Mesendoderm (in vitro differentiated cells): ENCODE measurements around the gene EPS15.

ENCODE experiments used
- DNase-seq: peaks from one replicate; pipeline ENCODE4 v3.0.0; 2013
- H2AK5ac ChIP-seq: 2 replicates; pipeline ENCODE4 v1.6.1; 2013; ENCODE audit warnings: low read length, inconsistent platforms
- H2BK120ac ChIP-seq: 2 replicates; pipeline ENCODE4 v1.6.1; 2013; ENCODE audit warnings: low read depth, mild to moderate bottlenecking, low read length, moderate library complexity, mixed read lengths
- H2BK15ac ChIP-seq: replicated peaks from 2 replicates; pipeline ENCODE4 v1.6.1; 2013; ENCODE audit warnings: low read depth, mild to moderate bottlenecking, moderate library complexity
- H2BK5ac ChIP-seq: 2 replicates; pipeline ENCODE4 v1.6.1; 2013; ENCODE audit warnings: low read length, inconsistent platforms
- H3K18ac ChIP-seq: 2 replicates; pipeline ENCODE4 v1.6.1; 2013; ENCODE audit warnings: mild to moderate bottlenecking, low read length, mixed read lengths
- H3K23ac ChIP-seq: one replicate; pipeline ENCODE4 v1.6.1; 2013; ENCODE audit warnings: low read length
- H3K27ac ChIP-seq: 2 replicates; pipeline ENCODE4 v1.5.1; 2013; ENCODE audit warnings: low read depth, mild to moderate bottlenecking, inconsistent platforms, low read length, moderate library complexity
- H3K27me3 ChIP-seq: 2 replicates; pipeline ENCODE4 v1.6.1; 2013; ENCODE audit warnings: low read length, control low read depth, mild to moderate bottlenecking, inconsistent platforms; ENCODE audit not compliant: insufficient read depth, poor library complexity
- H3K36me3 ChIP-seq: 2 replicates; pipeline ENCODE4 v1.6.1; 2013; ENCODE audit warnings: low read length, inconsistent platforms; ENCODE audit not compliant: control insufficient read depth, insufficient read depth
- H3K4ac ChIP-seq: one replicate; pipeline ENCODE4 v1.6.1; 2013; ENCODE audit warnings: low read depth, mild to moderate bottlenecking, low read length, moderate library complexity
- H3K4me1 ChIP-seq: 2 replicates; pipeline ENCODE4 v1.6.1; 2013; ENCODE audit warnings: low read depth, low read length, inconsistent platforms; ENCODE audit not compliant: control insufficient read depth
- H3K4me2 ChIP-seq: 2 replicates; pipeline ENCODE4 v1.6.1; 2013; ENCODE audit warnings: low read length
- H3K4me3 ChIP-seq: 2 replicates; pipeline ENCODE4 v1.5.1; 2013; ENCODE audit warnings: mild to moderate bottlenecking, low read length
- H3K56ac ChIP-seq: one replicate; pipeline ENCODE4 v1.6.1; 2013; ENCODE audit warnings: low read length
- H3K79me1 ChIP-seq: 2 replicates; pipeline ENCODE4 v1.6.1; 2013; ENCODE audit warnings: low read length, inconsistent platforms
- H3K79me2 ChIP-seq: 2 replicates; pipeline ENCODE4 v1.6.1; 2013; ENCODE audit warnings: mild to moderate bottlenecking, low read length; ENCODE audit not compliant: control insufficient read depth, insufficient read depth
- H3K9ac ChIP-seq: 2 replicates; pipeline ENCODE4 v1.6.1; 2013; ENCODE audit warnings: low read length, inconsistent platforms
- H4K5ac ChIP-seq: one replicate; pipeline ENCODE4 v1.6.1; 2013; ENCODE audit warnings: low read length
- H4K8ac ChIP-seq: one replicate; pipeline ENCODE4 v1.6.1; 2013; ENCODE audit warnings: low read depth, mild to moderate bottlenecking, control low read depth, low read length, moderate library complexity
- WGBS: extraction: QIAGEN DNeasy Blood & Tissue Kit; methylation state at CpG from one replicate; pipeline ENCODE4 v1.1.7; 2013; ENCODE audit warnings: low lambda C conversion rate, missing lambda C conversion rate; ENCODE audit not compliant: insufficient coverage; ENCODE audit errors: extremely low coverage; 5-methylcytosine and 5-hydroxymethylcytosine counted together

The EPS15 gene

DNA sequence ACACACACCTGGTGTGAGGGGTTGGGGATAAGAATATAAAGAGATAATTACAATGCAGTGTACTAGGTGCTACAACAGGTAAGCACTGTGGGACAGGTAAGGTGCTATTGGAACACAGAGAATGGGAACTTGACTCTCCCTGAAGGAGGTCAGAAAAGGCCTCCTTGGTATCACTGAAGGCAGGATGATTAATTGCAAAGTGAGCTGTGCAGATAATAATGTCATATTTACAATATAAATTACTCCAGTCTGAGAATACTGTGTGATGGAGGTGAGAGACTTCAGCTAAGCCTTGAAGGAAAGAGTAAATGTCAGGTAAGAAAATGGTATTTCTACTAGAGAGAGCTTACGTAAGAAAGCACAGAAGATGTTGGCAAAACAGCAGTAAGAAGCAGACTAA is 91.6 kb downstream of the EPS15 start:
- no peak overlapping the region for H3K4me3 ChIP-seq
- no peaks in the 10 kb centered on the region for H3K79me2 ChIP-seq
- no peak overlapping the region for H3K18ac ChIP-seq
- no peaks in the 10 kb centered on the region for H3K36me3 ChIP-seq
- no peaks in the 10 kb centered on the region for H3K27me3 ChIP-seq
- DNase-seq: no peak
- H2AK5ac ChIP-seq: no peak overlapping the region
- H3K9ac ChIP-seq: no peak overlapping the region
- H2BK120ac ChIP-seq: no peak overlapping the region
- no peak overlapping the region for H3K27ac ChIP-seq
- H3K4me1 ChIP-seq: peaks cover 6% of the 10 kb centered on the region
- no peak overlapping the region for H3K4me2 ChIP-seq
- H3K56ac ChIP-seq: no peak overlapping the region
- no peak overlapping the region for H3K23ac ChIP-seq
- H3K4ac ChIP-seq: no peak overlapping the region
- WGBS: no CpG with 5 or more reads among the region's 1 CpG
- H2BK5ac ChIP-seq: no peak overlapping the region
- H4K5ac ChIP-seq: no peak overlapping the region
- no peaks in the 10 kb centered on the region for H3K79me1 ChIP-seq
- no peak overlapping the region for H4K8ac ChIP-seq
- H2BK15ac ChIP-seq: no peak overlapping the region

DNA sequence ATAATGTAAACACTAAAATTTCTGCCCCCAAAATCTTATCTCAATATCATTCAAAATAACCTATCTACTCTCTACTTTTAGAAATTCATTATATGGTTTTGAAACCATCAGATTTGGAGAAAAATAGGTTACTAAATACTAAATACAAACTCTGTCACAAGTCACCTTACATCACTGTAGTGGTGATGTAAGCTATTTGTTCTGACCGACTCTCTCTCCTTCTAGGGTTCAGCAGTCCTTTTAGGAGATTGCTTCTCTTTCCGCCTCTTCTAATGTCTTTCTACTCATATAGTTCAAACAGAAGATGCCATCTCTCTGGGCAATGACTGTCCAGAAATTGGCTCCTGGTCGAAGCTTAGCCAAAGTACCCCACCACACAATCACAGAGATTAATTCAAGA is 93.1 kb downstream of the EPS15 start:
- no peak overlapping the region for H2BK5ac ChIP-seq
- H4K5ac ChIP-seq: no peak overlapping the region
- H3K4me2 ChIP-seq: no peak overlapping the region
- no peaks in the 10 kb centered on the region for H3K79me2 ChIP-seq
- no peak overlapping the region for H3K18ac ChIP-seq
- no peak overlapping the region for H3K4me3 ChIP-seq
- H3K27me3 ChIP-seq: no peaks in the 10 kb centered on the region
- DNase-seq: no peak
- H3K4me1 ChIP-seq: peaks cover 6% of the 10 kb centered on the region
- no peak overlapping the region for H3K4ac ChIP-seq
- H3K23ac ChIP-seq: no peak overlapping the region
- no peak overlapping the region for H3K9ac ChIP-seq
- no CpG with 5 or more reads among the region's 3 CpGs for WGBS
- no peaks in the 10 kb centered on the region for H3K79me1 ChIP-seq
- H3K56ac ChIP-seq: no peak overlapping the region
- no peak overlapping the region for H2BK120ac ChIP-seq
- H4K8ac ChIP-seq: no peak overlapping the region
- H2BK15ac ChIP-seq: no peak overlapping the region
- no peak overlapping the region for H2AK5ac ChIP-seq
- H3K27ac ChIP-seq: no peak overlapping the region
- H3K36me3 ChIP-seq: no peaks in the 10 kb centered on the region

DNA sequence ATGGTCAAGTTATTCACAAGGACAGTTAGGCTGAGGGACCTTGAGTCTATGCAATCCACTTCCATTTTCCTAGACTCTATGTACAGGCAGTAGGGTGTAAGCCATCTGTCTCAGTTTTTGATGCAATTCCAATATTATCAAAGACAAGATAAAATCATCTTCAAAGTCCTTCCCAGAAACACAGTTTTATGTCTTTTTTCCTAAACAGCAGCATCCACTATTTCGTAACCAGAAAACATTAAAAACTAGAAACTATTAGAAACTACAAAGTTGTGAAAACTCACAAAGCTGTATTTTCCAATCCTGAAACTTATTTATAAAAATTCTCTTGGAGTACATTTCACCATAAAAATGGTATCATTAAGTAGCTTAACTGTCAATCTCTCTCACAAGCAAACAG is 93.8 kb downstream of the EPS15 start:
- H2BK5ac ChIP-seq: no peak overlapping the region
- no CpG with 5 or more reads among the region's 1 CpG for WGBS

DNA sequence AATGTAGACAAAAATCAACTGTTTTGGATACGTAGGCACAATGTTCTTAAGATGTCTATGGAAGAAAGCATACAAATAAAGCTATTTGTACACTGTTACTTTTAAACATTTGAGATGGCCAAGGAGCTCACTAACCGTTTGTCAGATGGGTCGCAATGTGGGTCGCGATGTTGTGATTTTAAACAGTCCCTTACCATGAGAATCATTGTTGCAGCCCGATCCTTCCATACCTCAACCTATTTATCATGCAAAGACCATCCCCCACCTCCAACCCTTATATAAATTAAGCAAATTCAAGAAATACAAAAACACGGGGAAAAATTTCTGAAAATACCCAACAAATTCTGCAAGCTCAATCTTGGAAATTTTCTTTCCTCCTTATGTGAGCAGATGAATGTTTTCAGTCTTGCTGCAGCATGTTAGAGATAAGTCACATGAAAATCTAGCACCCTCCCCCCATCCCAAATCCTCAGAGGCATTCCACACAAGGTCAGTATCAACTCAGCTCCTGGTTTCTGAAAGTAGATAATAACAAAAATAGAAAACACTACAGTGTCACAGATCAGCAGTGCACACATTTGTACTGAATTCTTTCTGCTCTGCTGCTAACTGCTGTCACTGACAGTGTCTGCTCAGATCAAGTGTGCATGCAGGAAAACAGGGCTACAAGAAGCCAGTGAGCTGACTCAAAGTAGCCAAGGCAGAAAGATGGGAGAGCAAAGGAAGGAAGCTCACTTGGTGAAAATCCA is 95.8 kb downstream of the EPS15 start:
- peak overlapping the region; percentile 24 for H3K4ac ChIP-seq
- no peaks in the 10 kb centered on the region for H3K79me1 ChIP-seq
- H3K4me2 ChIP-seq: no peak overlapping the region
- no peak overlapping the region for H4K8ac ChIP-seq
- H2BK15ac ChIP-seq: peak overlapping the region; percentile 85
- H3K36me3 ChIP-seq: no peaks in the 10 kb centered on the region
- no peak overlapping the region for H2BK5ac ChIP-seq
- H3K56ac ChIP-seq: peak overlapping the region; percentile 51
- DNase-seq: peak; percentile 74
- no CpG with 5 or more reads among the region's 7 CpGs for WGBS
- H3K79me2 ChIP-seq: no peaks in the 10 kb centered on the region
- H3K4me1 ChIP-seq: peaks cover 6% of the 10 kb centered on the region
- peak overlapping the region; percentile 30 for H3K9ac ChIP-seq
- H3K4me3 ChIP-seq: no peak overlapping the region
- H2BK120ac ChIP-seq: peak overlapping the region; percentile 54
- H3K18ac ChIP-seq: peak overlapping the region; percentile 8
- H4K5ac ChIP-seq: no peak overlapping the region
- peak overlapping the region; percentile 41 for H3K27ac ChIP-seq
- no peak overlapping the region for H2AK5ac ChIP-seq
- no peaks in the 10 kb centered on the region for H3K27me3 ChIP-seq
- no peak overlapping the region for H3K23ac ChIP-seq

More for the DNA sequence above, 93.8 kb downstream of the EPS15 start:
- Histone ChIP-seq H3K27ac (no peak overlapping the region), H3K79me1 (no peaks in the 10 kb centered on the region), H3K4me2 (no peak overlapping the region), H4K8ac (no peak overlapping the region), H2AK5ac (no peak overlapping the region), H3K4ac (no peak overlapping the region), H3K4me1 (peaks cover 6% of the 10 kb centered on the region), H3K9ac (no peak overlapping the region), H3K79me2 (no peaks in the 10 kb centered on the region), H2BK120ac (no peak overlapping the region), H3K23ac (no peak overlapping the region), H2BK15ac (no peak overlapping the region), H3K18ac (no peak overlapping the region), H3K56ac (no peak overlapping the region), H3K27me3 (no peaks in the 10 kb centered on the region), H3K36me3 (no peaks in the 10 kb centered on the region), H4K5ac (no peak overlapping the region), H3K4me3 (no peak overlapping the region)
- no peak for DNase-seq

DNA sequence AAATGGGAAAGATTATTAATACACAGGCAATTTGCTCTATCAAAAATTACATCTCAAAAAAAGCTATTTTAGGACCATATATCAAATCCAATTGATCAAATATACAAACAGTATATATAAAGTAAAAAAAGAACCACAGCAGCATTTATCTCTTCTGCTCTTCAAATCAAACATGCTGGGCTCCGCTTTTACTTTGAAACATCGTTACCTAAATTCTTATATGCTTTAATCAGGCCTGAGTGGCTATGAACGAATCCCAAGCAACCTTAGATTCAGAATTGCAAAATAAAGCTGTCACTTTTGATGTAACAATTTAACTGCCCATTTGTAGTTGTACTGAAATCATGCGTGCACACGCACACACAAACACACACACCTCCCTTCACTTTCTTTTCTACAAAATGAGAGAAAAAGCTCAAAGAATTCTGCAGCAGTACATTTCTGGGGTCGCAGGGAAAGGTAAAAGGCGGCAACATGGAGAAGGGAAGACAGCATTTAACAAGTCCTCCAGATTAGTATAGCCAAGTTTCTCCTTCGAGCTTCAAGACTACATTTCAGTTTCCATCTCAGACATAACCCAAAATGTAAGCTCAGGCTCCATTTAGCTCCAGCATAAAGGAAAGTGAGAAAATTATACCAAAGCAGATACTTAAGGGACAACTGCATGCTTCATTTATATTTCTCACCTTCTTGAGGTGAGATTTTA is 96.5 kb downstream of the EPS15 start:
- no peak overlapping the region for H3K4ac ChIP-seq
- H3K9ac ChIP-seq: peak overlapping the region; percentile 42
- H3K79me2 ChIP-seq: no peaks in the 10 kb centered on the region
- H3K36me3 ChIP-seq: no peaks in the 10 kb centered on the region
- peak overlapping the region; percentile 27 for H2BK5ac ChIP-seq
- no peak overlapping the region for H3K4me3 ChIP-seq
- peak overlapping the region; percentile 64 for H2BK15ac ChIP-seq
- no peak overlapping the region for H4K5ac ChIP-seq
- H3K56ac ChIP-seq: peak overlapping the region; percentile 73
- H3K27me3 ChIP-seq: no peaks in the 10 kb centered on the region
- no peak overlapping the region for H2AK5ac ChIP-seq
- peak overlapping the region; percentile 70 for H3K18ac ChIP-seq
- no peak overlapping the region for H4K8ac ChIP-seq
- no peaks in the 10 kb centered on the region for H3K79me1 ChIP-seq
- H2BK120ac ChIP-seq: no peak overlapping the region
- peak; percentile 35 for DNase-seq
- H3K27ac ChIP-seq: peak overlapping the region; percentile 41
- no peak overlapping the region for H3K4me2 ChIP-seq
- H3K23ac ChIP-seq: no peak overlapping the region
- H3K4me1 ChIP-seq: peaks cover 6% of the 10 kb centered on the region
- WGBS: no CpG with 5 or more reads among the region's 8 CpGs
